A673 (cell line): Measurements from ENCODE around the gene SLIT3. TPM values are rescaled to one million over a fixed set of nuclear protein-coding genes. Genes with fewer than 3 reads are reported as not detected.

Experiments
- BruUV-seq: library from RNA; stranded (reverse); fragments of 400-500 nt; replicated peaks from 2 replicates; lab custom pipeline; 2021; lab: Mats Ljungman, UMichigan
- CTCF ChIA-PET: fragments of 300-600 bp; sonication (Branson Sonifier 250); formaldehyde crosslinking; loops from one replicate; lab custom pipeline; 2022; ENCODE audit warnings: antibody characterized with exemption; lab: Charles Lee
- POLR2A ChIA-PET: fragments of 300-600 bp; sonication (Branson Sonifier 250); formaldehyde crosslinking; loops from one replicate; lab custom pipeline; 2022; ENCODE audit warnings: antibody characterized with exemption; ENCODE audit not compliant: low non-redundant PET; lab: Charles Lee
- DNase-seq: peaks from one replicate; pipeline ENCODE4 v3.0.0-alpha.2; 2015; ENCODE audit warnings: low spot score
- H3K27ac ChIP-seq: fragments of 200-600 bp; sonication (generic); 2 replicates; pipeline ENCODE4 v1.5.1; 2016; ENCODE audit warnings: mixed run types, low read depth, mild to moderate bottlenecking, mixed read lengths, antibody characterized with exemption, low read length; ENCODE audit not compliant: poor library complexity, severe bottlenecking
- H3K27me3 ChIP-seq: fragments of 200-600 bp; sonication (generic); replicated peaks from 2 replicates; pipeline ENCODE4 v1.6.1; 2017; ENCODE audit warnings: mixed run types, low read depth, mild to moderate bottlenecking, mixed read lengths, antibody characterized with exemption, low read length; ENCODE audit not compliant: insufficient read depth, poor library complexity
- H3K36me3 ChIP-seq: fragments of 200-600 bp; sonication (generic); 2 replicates; pipeline ENCODE4 v1.6.1; 2016; ENCODE audit warnings: mixed run types, mild to moderate bottlenecking, mixed read lengths, antibody characterized with exemption, low read length; ENCODE audit not compliant: insufficient read depth, poor library complexity, severe bottlenecking
- H3K4me1 ChIP-seq: fragments of 200-600 bp; sonication (generic); 2 replicates; pipeline ENCODE4 v1.6.1; 2017; ENCODE audit warnings: mixed run types, mild to moderate bottlenecking, mixed read lengths, antibody characterized with exemption, low read length; ENCODE audit not compliant: insufficient read depth, poor library complexity, severe bottlenecking
- H3K4me3 ChIP-seq: fragments of 200-600 bp; sonication (generic); 2 replicates; pipeline ENCODE4 v1.5.1; 2016; ENCODE audit warnings: low read depth, mixed run types, mild to moderate bottlenecking, mixed read lengths, low read length; ENCODE audit not compliant: poor library complexity, severe bottlenecking
- H3K9me3 ChIP-seq: fragments of 200-600 bp; sonication (generic); 2 replicates; pipeline ENCODE4 v1.6.1; 2016; ENCODE audit warnings: mixed run types, low read depth, mild to moderate bottlenecking, mixed read lengths, antibody characterized with exemption, low read length; ENCODE audit not compliant: poor library complexity, severe bottlenecking
- EZH2 ChIP-seq: fragments of 200-600 bp; sonication (generic); IDR thresholded peaks from 2 replicates; pipeline ENCODE4 v1.6.1; 2017; ENCODE audit warnings: borderline replicate concordance, low read depth, mild to moderate bottlenecking, mixed read lengths, antibody characterized with exemption, low read length; ENCODE audit not compliant: poor library complexity, severe bottlenecking
- intact Hi-C: fragments of 100-400 bp; cut with micrococcal nuclease; formaldehyde crosslinking; loops from one replicate; pipeline ENCODE4 v1.10.0; 2022; ENCODE audit not compliant: unreplicated experiment
- total RNA-seq: library from RNA; stranded (reverse); gene quantifications from 2 replicates; pipeline ENCODE4 v1.2.3, GENCODE V29; 2021
- TF ChIP-seq, protein P1 (sequence below): fragments of 300-800, 200-600 bp; sonication (generic); conservative IDR thresholded peaks from 2 replicates; pipeline ENCODE4 v1.5.1; 2017; ENCODE audit warnings: low read depth, mild to moderate bottlenecking, antibody characterized with exemption, low read length, moderate library complexity, mixed read lengths

SLIT3 gene
- total RNA-seq, 1 experiment from 2014 or later, result not detected

DNA sequence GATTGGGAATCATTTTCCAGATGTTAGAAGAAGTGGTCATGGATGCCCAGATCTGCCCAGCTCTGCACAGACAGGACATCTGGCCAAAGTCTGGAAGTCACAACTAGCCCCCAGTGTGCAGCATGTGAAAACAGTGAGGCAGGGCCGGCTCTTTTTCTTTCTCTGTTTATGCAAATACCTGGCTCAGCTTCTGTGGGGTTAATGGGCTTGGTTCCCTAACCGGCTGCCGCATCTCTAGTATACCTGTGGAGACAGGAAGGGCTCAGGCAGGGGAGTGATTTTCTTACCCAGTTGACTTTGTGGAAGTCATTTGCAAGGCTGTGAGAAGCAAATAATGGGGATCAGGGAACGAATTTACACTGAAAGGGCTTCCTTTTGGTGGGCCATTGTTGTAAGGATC is 467.0 kb downstream of the SLIT3 start:
- no peak overlapping the region for H3K27ac ChIP-seq
- H3K9me3 ChIP-seq, result no peaks in the 10 kb centered on the region
- peaks cover 87% of the 10 kb centered on the region for H3K27me3 ChIP-seq
- ChIA-PET CTCF (interaction anchor here (0.6 kb wide), 1 partner anchor 746 kb away, joined by 4 read pairs; no protein-coding TSS in a partner anchor), POLR2A (no interaction called here)
- H3K36me3 ChIP-seq, result no peaks in the 10 kb centered on the region
- no peak for DNase-seq
- no peak overlapping the region for H3K4me3 ChIP-seq
- H3K4me1 ChIP-seq, result no peaks in the 10 kb centered on the region
- intact Hi-C loops, result no loop called here
- TF ChIP-seq, protein P1, sequence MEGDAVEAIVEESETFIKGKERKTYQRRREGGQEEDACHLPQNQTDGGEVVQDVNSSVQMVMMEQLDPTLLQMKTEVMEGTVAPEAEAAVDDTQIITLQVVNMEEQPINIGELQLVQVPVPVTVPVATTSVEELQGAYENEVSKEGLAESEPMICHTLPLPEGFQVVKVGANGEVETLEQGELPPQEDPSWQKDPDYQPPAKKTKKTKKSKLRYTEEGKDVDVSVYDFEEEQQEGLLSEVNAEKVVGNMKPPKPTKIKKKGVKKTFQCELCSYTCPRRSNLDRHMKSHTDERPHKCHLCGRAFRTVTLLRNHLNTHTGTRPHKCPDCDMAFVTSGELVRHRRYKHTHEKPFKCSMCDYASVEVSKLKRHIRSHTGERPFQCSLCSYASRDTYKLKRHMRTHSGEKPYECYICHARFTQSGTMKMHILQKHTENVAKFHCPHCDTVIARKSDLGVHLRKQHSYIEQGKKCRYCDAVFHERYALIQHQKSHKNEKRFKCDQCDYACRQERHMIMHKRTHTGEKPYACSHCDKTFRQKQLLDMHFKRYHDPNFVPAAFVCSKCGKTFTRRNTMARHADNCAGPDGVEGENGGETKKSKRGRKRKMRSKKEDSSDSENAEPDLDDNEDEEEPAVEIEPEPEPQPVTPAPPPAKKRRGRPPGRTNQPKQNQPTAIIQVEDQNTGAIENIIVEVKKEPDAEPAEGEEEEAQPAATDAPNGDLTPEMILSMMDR, result no peak
- no peak for TF ChIP-seq EZH2
- no TSS peak for BruUV-seq

DNA sequence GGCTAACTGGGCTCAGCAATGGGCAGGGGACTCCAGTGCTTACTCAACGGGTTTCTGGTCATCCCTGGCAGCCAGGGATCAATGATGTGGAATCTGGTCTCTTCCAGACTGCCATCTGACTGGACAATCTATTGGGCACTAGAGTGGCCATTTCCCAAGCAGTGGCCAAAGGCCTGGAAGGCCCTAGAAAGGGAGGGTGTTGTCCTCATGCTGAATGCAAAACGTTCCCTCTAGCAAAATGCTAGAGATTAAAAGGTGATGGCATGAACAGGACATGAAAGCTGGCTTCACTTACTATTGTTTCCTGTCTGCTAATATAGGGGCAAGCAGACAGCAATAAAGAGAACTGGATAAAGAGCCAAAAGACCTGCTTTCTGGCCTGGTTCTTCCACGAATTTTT is 467.6 kb downstream of the SLIT3 start:
- no TSS peak for BruUV-seq
- CTCF ChIA-PET, result no interaction called here
- Histone ChIP-seq H3K4me3 (no peak overlapping the region), H3K27ac (no peak overlapping the region), H3K9me3 (no peaks in the 10 kb centered on the region), H3K27me3 (peaks cover 81% of the 10 kb centered on the region), H3K4me1 (no peaks in the 10 kb centered on the region), H3K36me3 (no peaks in the 10 kb centered on the region)
- no peak for DNase-seq
- intact Hi-C loops, result no loop called here
- TF ChIP-seq, protein P1, result no peak
- TF ChIP-seq EZH2, result no peak
- POLR2A ChIA-PET, result no interaction called here

DNA sequence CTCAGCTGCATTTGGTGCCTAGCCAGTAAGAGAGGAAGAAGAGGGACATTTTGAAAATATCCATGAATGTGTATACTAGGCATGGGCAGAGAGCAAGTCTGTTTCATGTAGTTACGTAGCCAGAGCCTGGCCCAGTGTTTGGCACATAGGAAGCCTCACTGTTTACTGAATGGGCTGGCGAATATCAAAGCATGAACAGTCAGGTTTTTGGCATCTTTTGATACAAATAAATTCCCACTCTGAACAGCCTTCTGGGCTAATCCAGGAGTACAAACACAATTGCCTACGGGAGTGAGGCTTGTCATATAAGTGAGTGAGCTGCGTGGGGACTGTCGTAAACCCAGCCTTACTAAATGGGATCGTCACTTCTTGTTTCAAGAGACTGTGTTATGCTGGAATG is 468.6 kb downstream of the SLIT3 start:
- no peaks in the 10 kb centered on the region for H3K36me3 ChIP-seq
- POLR2A ChIA-PET, result no interaction called here
- intact Hi-C loops, result no loop called here
- H3K27me3 ChIP-seq, result peaks cover 74% of the 10 kb centered on the region
- no peak overlapping the region for H3K4me3 ChIP-seq
- H3K4me1 ChIP-seq, result no peaks in the 10 kb centered on the region
- H3K9me3 ChIP-seq, result no peaks in the 10 kb centered on the region
- BruUV-seq, result no TSS peak
- no peak for TF ChIP-seq EZH2
- TF ChIP-seq, protein P1, result no peak
- no peak overlapping the region for H3K27ac ChIP-seq
- CTCF ChIA-PET, result no interaction called here
- DNase-seq, result no peak
